Measurements from ENCODE around the gene TBC1D12.
"Not testable (repeated sequence)": the region's sequence is repeated elsewhere in the genome, so short reads cannot be mapped to it uniquely, and the experiment has no call there.

The TBC1D12 gene

DNA sequence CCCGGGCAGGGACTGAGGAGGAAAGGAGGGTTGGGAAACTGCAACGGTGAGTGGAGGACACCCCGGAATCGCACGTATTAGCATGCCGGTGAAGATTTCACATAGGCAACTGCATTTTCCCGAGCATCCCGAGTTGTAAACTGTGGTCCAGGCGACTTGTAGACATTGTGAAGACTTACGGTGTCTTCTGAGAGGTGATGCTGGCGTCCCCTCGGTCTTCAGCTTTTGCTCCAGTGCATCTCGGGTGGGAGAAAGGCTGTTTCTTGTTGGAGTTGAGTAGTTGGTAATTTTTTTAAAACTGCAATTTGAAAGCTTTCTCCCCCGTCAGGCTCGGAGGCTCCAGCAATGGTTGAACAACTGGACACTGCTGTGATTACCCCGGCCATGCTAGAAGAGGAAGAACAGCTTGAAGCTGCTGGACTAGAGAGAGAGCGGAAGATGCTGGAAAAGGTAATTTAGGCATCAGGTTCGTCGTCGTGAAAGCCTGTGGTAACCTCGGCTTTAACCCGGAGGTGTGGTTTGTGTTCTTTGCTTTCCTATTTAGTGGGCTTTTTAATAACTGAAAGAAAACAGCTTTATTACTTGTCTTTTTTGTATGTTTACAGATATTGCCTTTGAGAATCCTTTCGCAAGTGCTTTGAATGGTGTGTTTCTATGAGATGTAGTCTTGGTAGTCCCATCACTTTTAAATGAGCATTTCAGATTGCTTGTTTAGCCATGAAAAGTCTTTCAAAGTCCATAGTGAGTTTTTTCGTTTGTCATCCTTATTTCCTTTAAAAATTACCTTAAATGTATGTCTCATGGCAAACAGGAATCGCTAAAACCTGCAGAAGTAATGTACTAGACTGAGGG, 143.9 kb downstream of the TBC1D12 start:
- Histone ChIP-seq H3K36me3 (ENCODE audit: insufficient read depth, low read length) (peaks cover 16% of the 10 kb centered on the region), H3K27me3 (ENCODE audit: insufficient read depth, low read length) (no peaks in the 10 kb centered on the region), H3K4me3 (ENCODE audit: low read length) (peak overlapping the region; percentile 84), H2AFZ (ENCODE audit: low read depth, low read length) (peak overlapping the region; percentile 73), H3K4me1 (ENCODE audit: insufficient read depth, low read length) (peaks cover 18% of the 10 kb centered on the region), H3K9me3 (ENCODE audit: low read length) (no peaks in the 10 kb centered on the region)

GRCh38 chr10:94546901-94547185, 144.5 kb downstream of the TBC1D12 start:
- peak overlapping the region; percentile 73 for H2AFZ ChIP-seq (ENCODE audit: low read depth, low read length)
- H3K4me3 ChIP-seq (ENCODE audit: low read length): peak overlapping the region; percentile 84
- H3K9me3 ChIP-seq (ENCODE audit: low read length): no peaks in the 10 kb centered on the region
- peaks cover 18% of the 10 kb centered on the region for H3K4me1 ChIP-seq (ENCODE audit: insufficient read depth, low read length)
- no peaks in the 10 kb centered on the region for H3K27me3 ChIP-seq (ENCODE audit: insufficient read depth, low read length)
- peaks cover 16% of the 10 kb centered on the region for H3K36me3 ChIP-seq (ENCODE audit: insufficient read depth, low read length)

- H3K4me1 ChIP-seq (ENCODE audit: insufficient read depth, low read length): peaks cover 18% of the 10 kb centered on the region
- H3K9me3 ChIP-seq (ENCODE audit: low read length): no peaks in the 10 kb centered on the region
- no peak overlapping the region for H3K4me3 ChIP-seq (ENCODE audit: low read length)
- H3K27me3 ChIP-seq (ENCODE audit: insufficient read depth, low read length): no peaks in the 10 kb centered on the region
- H3K36me3 ChIP-seq (ENCODE audit: insufficient read depth, low read length): peaks cover 26% of the 10 kb centered on the region
- no peak overlapping the region for H2AFZ ChIP-seq (ENCODE audit: low read depth, low read length)
These were observed 146.9 kb downstream of the TBC1D12 start for GRCh38 chr10:94549221-94549620.

DNA sequence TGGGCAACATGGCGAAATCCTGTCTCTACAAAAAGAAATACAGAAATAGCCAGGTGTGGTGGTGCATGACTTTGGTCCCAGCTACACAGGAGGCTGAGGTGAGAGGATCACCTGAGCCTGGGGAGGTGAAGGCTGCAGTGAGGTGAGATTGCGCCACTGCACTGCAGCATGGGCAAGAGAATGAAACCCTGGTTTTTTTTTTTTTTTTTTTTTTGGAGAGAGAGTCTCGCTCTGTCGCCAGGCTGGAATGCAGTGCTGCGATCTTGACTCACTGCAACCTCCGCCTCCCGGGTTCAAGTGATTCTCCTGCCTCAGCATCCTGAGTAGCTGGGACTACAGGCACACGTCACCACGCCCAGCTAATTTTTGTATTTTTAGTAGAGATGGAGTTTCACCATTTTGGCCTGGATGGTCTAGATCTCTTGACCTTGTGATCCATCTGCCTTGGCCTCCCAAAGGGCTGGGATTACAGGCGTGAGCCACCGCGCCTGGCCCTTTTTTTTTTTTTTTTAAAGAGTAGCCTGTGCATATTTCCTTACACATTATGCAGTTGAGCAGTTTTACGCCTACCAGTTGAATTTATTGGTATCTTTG, 165.5 kb downstream of the TBC1D12 start:
- H2AFZ ChIP-seq (ENCODE audit: low read depth, low read length); H3K9me3 ChIP-seq (ENCODE audit: low read length); H3K4me1 ChIP-seq (ENCODE audit: insufficient read depth, low read length); H3K4me3 ChIP-seq (ENCODE audit: low read length); H3K27me3 ChIP-seq (ENCODE audit: insufficient read depth, low read length): not testable (repeated sequence)
- peaks cover 71% of the 10 kb centered on the region for H3K36me3 ChIP-seq (ENCODE audit: insufficient read depth, low read length)

GRCh38 chr10:94571081-94571480, 168.7 kb downstream of the TBC1D12 start:
- no peak overlapping the region for H3K4me3 ChIP-seq (ENCODE audit: low read length)
- H3K27me3 ChIP-seq (ENCODE audit: insufficient read depth, low read length): no peaks in the 10 kb centered on the region
- H3K4me1 ChIP-seq (ENCODE audit: insufficient read depth, low read length): no peaks in the 10 kb centered on the region
- no peak overlapping the region for H2AFZ ChIP-seq (ENCODE audit: low read depth, low read length)
- peaks cover 71% of the 10 kb centered on the region for H3K36me3 ChIP-seq (ENCODE audit: insufficient read depth, low read length)
- H3K9me3 ChIP-seq (ENCODE audit: low read length): no peaks in the 10 kb centered on the region

GRCh38 chr10:94571528-94571927, 169.2 kb downstream of the TBC1D12 start:
- Histone ChIP-seq H3K4me3 (ENCODE audit: low read length) (no peak overlapping the region), H3K27me3 (ENCODE audit: insufficient read depth, low read length) (no peaks in the 10 kb centered on the region), H3K4me1 (ENCODE audit: insufficient read depth, low read length) (no peaks in the 10 kb centered on the region), H2AFZ (ENCODE audit: low read depth, low read length) (no peak overlapping the region), H3K36me3 (ENCODE audit: insufficient read depth, low read length) (peaks cover 69% of the 10 kb centered on the region), H3K9me3 (ENCODE audit: low read length) (no peaks in the 10 kb centered on the region)

DNA sequence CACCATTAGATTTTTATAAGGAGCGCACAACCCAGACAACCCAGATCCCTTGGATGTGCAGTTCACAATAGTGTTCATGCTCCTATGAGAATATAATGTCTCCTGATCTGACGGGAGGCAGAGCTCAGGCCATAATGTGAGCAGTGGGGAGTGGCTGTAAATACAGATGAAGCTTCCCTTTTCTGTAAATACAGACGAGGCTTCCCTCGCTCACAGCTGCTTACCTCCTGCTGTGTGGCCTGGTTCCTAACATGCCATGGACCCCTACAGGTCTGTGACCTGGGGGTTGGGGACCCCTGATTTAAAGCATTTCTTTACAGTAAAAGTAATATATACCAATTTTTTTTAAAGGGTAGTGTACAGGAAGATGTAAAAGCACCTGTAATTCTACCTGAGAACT, 176.4 kb downstream of the TBC1D12 start:
- Histone ChIP-seq H3K4me1 (ENCODE audit: insufficient read depth, low read length) (no peaks in the 10 kb centered on the region), H3K27me3 (ENCODE audit: insufficient read depth, low read length) (no peaks in the 10 kb centered on the region), H3K4me3 (ENCODE audit: low read length) (no peak overlapping the region), H3K36me3 (ENCODE audit: insufficient read depth, low read length) (peaks cover 52% of the 10 kb centered on the region), H2AFZ (ENCODE audit: low read depth, low read length) (no peak overlapping the region), H3K9me3 (ENCODE audit: low read length) (no peaks in the 10 kb centered on the region)

GRCh38 chr10:94583124-94583523, 180.8 kb downstream of the TBC1D12 start:
- Histone ChIP-seq H3K36me3 (ENCODE audit: insufficient read depth, low read length) (peaks cover 36% of the 10 kb centered on the region), H3K9me3 (ENCODE audit: low read length) (no peaks in the 10 kb centered on the region), H3K27me3 (ENCODE audit: insufficient read depth, low read length) (no peaks in the 10 kb centered on the region), H3K4me3 (ENCODE audit: low read length) (no peak overlapping the region), H3K4me1 (ENCODE audit: insufficient read depth, low read length) (no peaks in the 10 kb centered on the region), H2AFZ (ENCODE audit: low read depth, low read length) (no peak overlapping the region)
